IMR-90 (cell line): ENCODE results near the gene TANK. TPM values are rescaled to one million over a fixed set of nuclear protein-coding genes. Genes with fewer than 3 reads are reported as not detected.

Experiments used
- ATAC-seq: fragments of 200-7000 bp; cut with Tn5 transposase; 2 replicates; pipeline ENCODE4 v1.9.1; 2020; ENCODE audit warnings: low read depth, mild to moderate bottlenecking, moderate library complexity
- BruUV-seq: library from RNA; stranded (reverse); fragments of 400-500 nt; replicated peaks from 2 replicates; lab custom pipeline; 2021; lab: Mats Ljungman, UMichigan
- CTCF ChIA-PET: fragments of 300-600 bp; formaldehyde crosslinking; extraction: SDS; loops from one replicate; lab custom pipeline; 2021; ENCODE audit warnings: antibody characterized with exemption; lab: Yijun Ruan, JAX
- POLR2A ChIA-PET: fragments of 300-600 bp; sonication (Branson Sonifier 250); formaldehyde crosslinking; loops from one replicate; lab custom pipeline; 2022; ENCODE audit warnings: antibody characterized with exemption; ENCODE audit not compliant: unreplicated experiment; lab: Charles Lee
- DNase-seq: peaks from one replicate; pipeline ENCODE4 v3.0.0; 2013
- H2AFZ ChIP-seq: replicated peaks from 2 replicates; pipeline ENCODE3; 2013; ENCODE audit warnings: low read length, mild to moderate bottlenecking; ENCODE audit not compliant: poor library complexity
- H2AK5ac ChIP-seq: 2 replicates; pipeline ENCODE4 v1.6.1; 2013; ENCODE audit warnings: low read depth, low read length, inconsistent platforms
- H2AK9ac ChIP-seq: replicated peaks from 2 replicates; pipeline ENCODE3; 2013; ENCODE audit warnings: mild to moderate bottlenecking, low read depth, low read length, moderate library complexity; ENCODE audit not compliant: poor library complexity
- H2BK120ac ChIP-seq: 2 replicates; pipeline ENCODE4 v1.6.1; 2013; ENCODE audit warnings: low read depth, low read length, inconsistent platforms
- H2BK15ac ChIP-seq: 3 replicates; pipeline ENCODE4 v1.6.1; 2013; ENCODE audit warnings: low read depth, low read length, inconsistent platforms
- H2BK20ac ChIP-seq: 2 replicates; pipeline ENCODE4 v1.6.1; 2013; ENCODE audit warnings: low read depth, mild to moderate bottlenecking, inconsistent platforms, low read length, moderate library complexity
- H2BK5ac ChIP-seq: 2 replicates; pipeline ENCODE4 v1.6.1; 2013; ENCODE audit warnings: mild to moderate bottlenecking, low read depth, low read length, inconsistent platforms; ENCODE audit not compliant: poor library complexity, severe bottlenecking
- H3K14ac ChIP-seq: replicated peaks from 2 replicates; pipeline ENCODE4 v1.6.1; 2013; ENCODE audit warnings: low read depth, low read length, inconsistent platforms
- H3K18ac ChIP-seq: 2 replicates; pipeline ENCODE4 v1.6.1; 2013; ENCODE audit warnings: low read depth, low read length, control low read depth
- H3K23ac ChIP-seq: 2 replicates; pipeline ENCODE4 v1.6.1; 2013; ENCODE audit warnings: low read depth, low read length, inconsistent platforms
- H3K27ac ChIP-seq: 2 replicates; pipeline ENCODE4 v1.5.1; 2013; ENCODE audit warnings: mild to moderate bottlenecking, control low read depth, low read length; ENCODE audit not compliant: insufficient read depth
- H3K27me3 ChIP-seq: 2 replicates; pipeline ENCODE4 v1.6.1; 2013; ENCODE audit warnings: low read length; ENCODE audit not compliant: control insufficient read depth, insufficient read depth
- H3K36me3 ChIP-seq: 2 replicates; pipeline ENCODE4 v1.6.1; 2013; ENCODE audit warnings: low read length, mixed read lengths; ENCODE audit not compliant: control insufficient read depth, insufficient read depth
- H3K4ac ChIP-seq: 2 replicates; pipeline ENCODE4 v1.6.1; 2013; ENCODE audit warnings: low read depth, low read length, inconsistent platforms
- H3K4me1 ChIP-seq: 2 replicates; pipeline ENCODE4 v1.6.1; 2013; ENCODE audit warnings: low read length, mixed read lengths; ENCODE audit not compliant: control insufficient read depth, insufficient read depth
- H3K4me2 ChIP-seq: 2 replicates; pipeline ENCODE4 v1.6.1; 2013; ENCODE audit warnings: low read depth, mild to moderate bottlenecking, control low read depth, low read length, moderate library complexity
- H3K4me3 ChIP-seq: 2 replicates; pipeline ENCODE4 v1.5.1; 2013; ENCODE audit warnings: low read depth, mild to moderate bottlenecking, control low read depth, low read length, moderate library complexity; ENCODE audit not compliant: insufficient read depth
- H3K56ac ChIP-seq: 2 replicates; pipeline ENCODE4 v1.6.1; 2013; ENCODE audit warnings: low read length, inconsistent platforms; ENCODE audit not compliant: insufficient read depth; ENCODE audit errors: extremely low read depth
- H3K79me1 ChIP-seq, 2 experiments: 2 replicates each; pipeline ENCODE4 v1.6.1; 2013; ENCODE audit warnings: low read length in 2 of 2, inconsistent platforms in 1 of 2, low read depth in 1 of 2
- H3K9ac ChIP-seq: 2 replicates; pipeline ENCODE4 v1.6.1; 2013; ENCODE audit warnings: low read depth, low read length, control low read depth
- H3K9me1 ChIP-seq: 2 replicates; pipeline ENCODE4 v1.6.1; 2013; ENCODE audit warnings: low read length, inconsistent platforms; ENCODE audit not compliant: insufficient read depth
- H3K9me3 ChIP-seq: 2 replicates; pipeline ENCODE4 v1.6.1; 2013; ENCODE audit warnings: low read length; ENCODE audit not compliant: control insufficient read depth, insufficient read depth
- H4K20me1 ChIP-seq: 2 replicates; pipeline ENCODE4 v1.6.1; 2013; ENCODE audit warnings: low read length, inconsistent platforms; ENCODE audit not compliant: insufficient read depth
- H4K5ac ChIP-seq: 2 replicates; pipeline ENCODE4 v1.6.1; 2013; ENCODE audit warnings: mild to moderate bottlenecking, low read depth, low read length, control low read depth
- H4K8ac ChIP-seq, 2 experiments: 2 replicates each; pipeline ENCODE4 v1.6.1; 2013; ENCODE audit warnings: low read depth in 2 of 2, low read length in 2 of 2, control low read depth in 1 of 2, inconsistent platforms in 1 of 2
- H4K91ac ChIP-seq: 2 replicates; pipeline ENCODE4 v1.6.1; 2013; ENCODE audit warnings: low read depth, low read length, inconsistent platforms; ENCODE audit not compliant: insufficient read depth
- CEBPB ChIP-seq: IDR thresholded peaks from 2 replicates; pipeline ENCODE4 v1.6.1; 2012; ENCODE audit warnings: low read depth, low read length, improper control_type of control experiment
- CHD1 ChIP-seq: IDR thresholded peaks from 2 replicates; pipeline ENCODE4 v1.6.1; 2012; ENCODE audit warnings: low read depth, low read length, improper control_type of control experiment
- MAFK ChIP-seq: IDR thresholded peaks from 2 replicates; pipeline ENCODE4 v1.6.1; 2012; ENCODE audit warnings: low read depth, low read length, improper control_type of control experiment
- MAZ ChIP-seq: IDR thresholded peaks from 2 replicates; pipeline ENCODE4 v1.6.1; 2012; ENCODE audit warnings: low read depth, mild to moderate bottlenecking, low read length, improper control_type of control experiment, moderate library complexity, borderline replicate concordance
- MXI1 ChIP-seq: IDR thresholded peaks from 2 replicates; pipeline ENCODE4 v1.6.1; 2012; ENCODE audit warnings: low read depth, mild to moderate bottlenecking, low read length, moderate library complexity, borderline replicate concordance
- POLR2A ChIP-seq: IDR thresholded peaks from 2 replicates; pipeline ENCODE4 v1.6.1; 2012; ENCODE audit warnings: mild to moderate bottlenecking, low read depth, low read length
- RAD21 ChIP-seq: IDR thresholded peaks from 2 replicates; pipeline ENCODE4 v1.6.1; 2012; ENCODE audit warnings: low read length, improper control_type of control experiment
- RCOR1 ChIP-seq: IDR thresholded peaks from 2 replicates; pipeline ENCODE4 v1.6.1; 2012; ENCODE audit warnings: mild to moderate bottlenecking, low read length, improper control_type of control experiment; ENCODE audit not compliant: insufficient replicate concordance
- SMC3 ChIP-seq: fragments of 150-350 bp; IDR thresholded peaks from 2 replicates; pipeline ENCODE4 v1.6.1; 2016; ENCODE audit warnings: low read depth, mild to moderate bottlenecking, antibody characterized with exemption, low read length, moderate library complexity
- WGBS, 2 experiments: methylation state at CpG; one replicate each; pipeline versions ENCODE4 v1.1.5 to v1.1.7; 2013; ENCODE audit warnings: missing lambda C conversion rate in 2 of 2; ENCODE audit not compliant: insufficient read length in 1 of 2; ENCODE audit errors: extremely low coverage in 2 of 2; 5-methylcytosine and 5-hydroxymethylcytosine counted together
- dilution Hi-C: fragments of 300-500 bp; cut with HindIII; formaldehyde crosslinking; loops from one replicate; pipeline ENCODE4 v1.14.3; 2018; ENCODE audit warnings: low sequenced_read_pairs; ENCODE audit not compliant: unreplicated experiment
- in situ Hi-C: fragments of 300-500 bp; cut with MboI; formaldehyde crosslinking; loops from 3 replicates; pipeline ENCODE4 v1.14.3; 2019; ENCODE audit warnings: low sequenced_read_pairs, inconsistent platforms, mixed read lengths
- intact Hi-C: fragments of 100-400 bp; cut with micrococcal nuclease; formaldehyde crosslinking; loops from 2 replicates; pipeline ENCODE4 v1.10.0; 2022
- polyA plus RNA-seq, 3 experiments: library from polyadenylated mRNA; depleted of rRNA; stranded (reverse); fragments of >200 nt; gene quantifications; 2 replicates each; pipeline ENCODE4 v1.2.3, GENCODE V29; 2012; ENCODE audit warnings: low replicate concordance in 1 of 3
- total RNA-seq: library from RNA; depleted of rRNA; stranded (reverse); fragments of >200 nt; gene quantifications from 2 replicates; pipeline ENCODE4 v1.2.3, GENCODE V29; 2012
- TF ChIP-seq, protein P1 (sequence below): fragments of 150-350 bp; IDR thresholded peaks from 2 replicates; pipeline ENCODE4 v1.6.1; 2016; ENCODE audit warnings: low read depth, mild to moderate bottlenecking, low read length, moderate library complexity, borderline replicate concordance
- TF ChIP-seq, protein P2 (sequence below): conservative IDR thresholded peaks from 2 replicates; pipeline ENCODE4 v1.5.1; 2012; ENCODE audit warnings: mild to moderate bottlenecking, low read depth, low read length, improper control_type of control experiment
- TF ChIP-seq, protein P3 (sequence below): fragments of 150-350 bp; IDR thresholded peaks from 2 replicates; pipeline ENCODE4 v1.6.1; 2017; ENCODE audit warnings: mild to moderate bottlenecking, antibody characterized with exemption, low read length, low read depth

Gene TANK
- total and polyA plus RNA-seq, 2 of the 4 experiments (the other 2 are of a cell fraction), result 25.4 to 41.9 TPM

DNA sequence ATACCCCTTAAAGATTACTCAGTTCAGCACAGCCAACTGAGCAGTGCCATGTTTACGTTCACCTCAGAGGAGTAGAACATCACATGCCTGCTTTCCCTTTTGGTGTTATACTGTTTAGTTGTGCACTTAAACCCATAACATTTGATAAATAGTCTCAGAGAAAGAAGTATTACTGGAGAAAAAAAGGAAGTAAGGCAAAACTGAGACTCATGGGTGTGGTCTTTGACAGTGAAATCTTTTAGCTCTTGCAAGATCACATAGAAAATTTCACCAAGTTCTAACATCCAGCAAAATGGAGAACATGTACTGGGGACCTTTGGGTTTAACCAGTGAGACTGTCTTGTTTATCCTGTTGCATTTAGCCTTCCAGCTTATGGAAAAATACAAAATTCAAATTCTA lies 5.6 kb downstream of the TANK start:
- TF ChIP-seq POLR2A, result no peak
- TF ChIP-seq MXI1, result no peak
- TF ChIP-seq, protein P1, sequence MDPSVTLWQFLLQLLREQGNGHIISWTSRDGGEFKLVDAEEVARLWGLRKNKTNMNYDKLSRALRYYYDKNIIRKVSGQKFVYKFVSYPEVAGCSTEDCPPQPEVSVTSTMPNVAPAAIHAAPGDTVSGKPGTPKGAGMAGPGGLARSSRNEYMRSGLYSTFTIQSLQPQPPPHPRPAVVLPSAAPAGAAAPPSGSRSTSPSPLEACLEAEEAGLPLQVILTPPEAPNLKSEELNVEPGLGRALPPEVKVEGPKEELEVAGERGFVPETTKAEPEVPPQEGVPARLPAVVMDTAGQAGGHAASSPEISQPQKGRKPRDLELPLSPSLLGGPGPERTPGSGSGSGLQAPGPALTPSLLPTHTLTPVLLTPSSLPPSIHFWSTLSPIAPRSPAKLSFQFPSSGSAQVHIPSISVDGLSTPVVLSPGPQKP, result no peak
- TF ChIP-seq MAZ, result no peak
- TF ChIP-seq CHD1, result no peak
- no peak for TF ChIP-seq MAFK
- TF ChIP-seq, protein P2, sequence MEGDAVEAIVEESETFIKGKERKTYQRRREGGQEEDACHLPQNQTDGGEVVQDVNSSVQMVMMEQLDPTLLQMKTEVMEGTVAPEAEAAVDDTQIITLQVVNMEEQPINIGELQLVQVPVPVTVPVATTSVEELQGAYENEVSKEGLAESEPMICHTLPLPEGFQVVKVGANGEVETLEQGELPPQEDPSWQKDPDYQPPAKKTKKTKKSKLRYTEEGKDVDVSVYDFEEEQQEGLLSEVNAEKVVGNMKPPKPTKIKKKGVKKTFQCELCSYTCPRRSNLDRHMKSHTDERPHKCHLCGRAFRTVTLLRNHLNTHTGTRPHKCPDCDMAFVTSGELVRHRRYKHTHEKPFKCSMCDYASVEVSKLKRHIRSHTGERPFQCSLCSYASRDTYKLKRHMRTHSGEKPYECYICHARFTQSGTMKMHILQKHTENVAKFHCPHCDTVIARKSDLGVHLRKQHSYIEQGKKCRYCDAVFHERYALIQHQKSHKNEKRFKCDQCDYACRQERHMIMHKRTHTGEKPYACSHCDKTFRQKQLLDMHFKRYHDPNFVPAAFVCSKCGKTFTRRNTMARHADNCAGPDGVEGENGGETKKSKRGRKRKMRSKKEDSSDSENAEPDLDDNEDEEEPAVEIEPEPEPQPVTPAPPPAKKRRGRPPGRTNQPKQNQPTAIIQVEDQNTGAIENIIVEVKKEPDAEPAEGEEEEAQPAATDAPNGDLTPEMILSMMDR, result no peak
- TF ChIP-seq CEBPB, result no peak
- TF ChIP-seq RAD21, result no peak
- no peak for TF ChIP-seq SMC3
- no peak for TF ChIP-seq RCOR1
- TF ChIP-seq, protein P3, sequence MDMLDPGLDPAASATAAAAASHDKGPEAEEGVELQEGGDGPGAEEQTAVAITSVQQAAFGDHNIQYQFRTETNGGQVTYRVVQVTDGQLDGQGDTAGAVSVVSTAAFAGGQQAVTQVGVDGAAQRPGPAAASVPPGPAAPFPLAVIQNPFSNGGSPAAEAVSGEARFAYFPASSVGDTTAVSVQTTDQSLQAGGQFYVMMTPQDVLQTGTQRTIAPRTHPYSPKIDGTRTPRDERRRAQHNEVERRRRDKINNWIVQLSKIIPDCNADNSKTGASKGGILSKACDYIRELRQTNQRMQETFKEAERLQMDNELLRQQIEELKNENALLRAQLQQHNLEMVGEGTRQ, result no peak
- ATAC-seq (peak; percentile 33; the same call in 1 of the 2 replicates), DNase-seq (peak; percentile 11)
- intact Hi-C loops, result loop anchor here (10.0 kb wide), 1 partner anchor 671 kb away; the partner anchor contains the start of gene RBMS1
- peak overlapping the region in 1 of 2 experiments; percentile 83; a peak in 3 of 4 replicates for H4K8ac ChIP-seq
- H2BK120ac ChIP-seq, result peak overlapping the region; percentile 89
- H3K4me2 ChIP-seq, result peak overlapping the region; percentile 48
- no TSS peak for BruUV-seq
- peaks cover 8% of the 10 kb centered on the region for H3K4me1 ChIP-seq
- H2BK15ac ChIP-seq, result 0 out of 3 replicates have a peak overlapping the region, but pooled peaks have one; percentile 49
- H2AK9ac ChIP-seq, result no peak overlapping the region
- peak overlapping the region; percentile 89 for H3K4ac ChIP-seq
- peaks cover 11% of the 10 kb centered on the region for H3K36me3 ChIP-seq
- peaks cover 4% of the 10 kb centered on the region; the same call in 1 of the 2 replicates for H4K20me1 ChIP-seq
- peaks cover 6% of the 10 kb centered on the region for H3K9me1 ChIP-seq
- H3K14ac ChIP-seq, result peak overlapping the region; percentile 75
- peak overlapping the region; percentile 90 for H2BK5ac ChIP-seq
- H3K9me3 ChIP-seq, result no peaks in the 10 kb centered on the region
- peak overlapping the region; percentile 83; the same call in 1 of the 2 replicates for H4K5ac ChIP-seq
- H2AK5ac ChIP-seq, result peak overlapping the region; percentile 91; the same call in 1 of the 2 replicates
- dilution Hi-C loops, result no loop called here
- no CpG with 5 or more reads among the region's 1 CpG for WGBS, 2 experiments
- H3K18ac ChIP-seq, result peak overlapping the region; percentile 94
- no peaks in the 10 kb centered on the region for H3K27me3 ChIP-seq
- H3K9ac ChIP-seq, result 0 out of 2 replicates have a peak overlapping the region, but pooled peaks have one; percentile 49
- H3K23ac ChIP-seq, result peak overlapping the region; percentile 60; the same call in 1 of the 2 replicates
- peak overlapping the region; percentile 82; the same call in 1 of the 2 replicates for H2BK20ac ChIP-seq
- peaks cover 28 to 67% of the 10 kb centered on the region in 2 experiments for H3K79me1 ChIP-seq
- no peak overlapping the region for H2AFZ ChIP-seq
- no peak overlapping the region for H3K56ac ChIP-seq
- CTCF ChIA-PET, result no interaction called here
- H3K27ac ChIP-seq, result peak overlapping the region; percentile 98; the same call in 1 of the 2 replicates
- peak overlapping the region; percentile 65 for H4K91ac ChIP-seq
- in situ Hi-C loops, result no loop called here
- no peak overlapping the region for H3K4me3 ChIP-seq
- POLR2A ChIA-PET, result no interaction called here
